Glutamatergic neuron (in vitro differentiated cells): ENCODE data around the gene PTPRN2. TPM values are rescaled to one million over a fixed set of nuclear protein-coding genes. Genes with fewer than 3 reads are reported as not detected.

Experiments used
- DNase-seq: peaks from one replicate; pipeline ENCODE4 v3.0.0; 2022
- H3K27ac Mint-ChIP-seq: one replicate; pipeline ENCODE4 v1.8.0; 2020; ENCODE audit warnings: mild to moderate bottlenecking, mixed read lengths, inconsistent platforms; ENCODE audit not compliant: unreplicated experiment
- H3K27me3 Mint-ChIP-seq: one replicate; pipeline ENCODE4 v1.8.0; 2020; ENCODE audit warnings: mild to moderate bottlenecking, moderate library complexity, mixed read lengths, inconsistent platforms; ENCODE audit not compliant: unreplicated experiment
- H3K36me3 Mint-ChIP-seq: one replicate; pipeline ENCODE4 v1.8.0; 2020; ENCODE audit warnings: mild to moderate bottlenecking, mixed read lengths, inconsistent platforms; ENCODE audit not compliant: unreplicated experiment
- H3K4me1 Mint-ChIP-seq: one replicate; pipeline ENCODE4 v1.8.0; 2020; ENCODE audit warnings: mild to moderate bottlenecking, low read depth, mixed read lengths, inconsistent platforms; ENCODE audit not compliant: unreplicated experiment
- H3K4me3 Mint-ChIP-seq: one replicate; pipeline ENCODE4 v1.8.0; 2020; ENCODE audit warnings: mild to moderate bottlenecking, mixed read lengths, inconsistent platforms; ENCODE audit not compliant: unreplicated experiment
- H3K9me3 Mint-ChIP-seq: one replicate; pipeline ENCODE4 v1.8.0; 2020; ENCODE audit warnings: mild to moderate bottlenecking, moderate library complexity, mixed read lengths, inconsistent platforms; ENCODE audit not compliant: unreplicated experiment
- total RNA-seq: library from RNA; stranded (reverse); fragmentation: NEBNext Ultra II Directional; extraction: Animal tissue kit (Norgen Biotek cat#: 25700); gene quantifications from one replicate; pipeline ENCODE4 v1.2.1, GENCODE V29; 2021; ENCODE audit not compliant: unreplicated experiment
- TF ChIP-seq, protein P1 (sequence below): fragments of 200-600 bp; sonication (generic); IDR thresholded peaks from one replicate; pipeline ENCODE4 v1.5.0; 2021; ENCODE audit not compliant: partially characterized antibody, unreplicated experiment

Gene PTPRN2
- total RNA-seq, 1 donor from 2014 or later = 49.0 TPM

- Mint-ChIP-seq H3K9me3 (peaks cover 9% of the 10 kb centered on the region), H3K36me3 (peaks cover 4% of the 10 kb centered on the region), H3K27me3 (peaks cover 3% of the 10 kb centered on the region), H3K27ac (no peak overlapping the region), H3K4me1 (peaks cover 21% of the 10 kb centered on the region), H3K4me3 (no peak overlapping the region)
- no peak for DNase-seq
- TF ChIP-seq, protein P1, sequence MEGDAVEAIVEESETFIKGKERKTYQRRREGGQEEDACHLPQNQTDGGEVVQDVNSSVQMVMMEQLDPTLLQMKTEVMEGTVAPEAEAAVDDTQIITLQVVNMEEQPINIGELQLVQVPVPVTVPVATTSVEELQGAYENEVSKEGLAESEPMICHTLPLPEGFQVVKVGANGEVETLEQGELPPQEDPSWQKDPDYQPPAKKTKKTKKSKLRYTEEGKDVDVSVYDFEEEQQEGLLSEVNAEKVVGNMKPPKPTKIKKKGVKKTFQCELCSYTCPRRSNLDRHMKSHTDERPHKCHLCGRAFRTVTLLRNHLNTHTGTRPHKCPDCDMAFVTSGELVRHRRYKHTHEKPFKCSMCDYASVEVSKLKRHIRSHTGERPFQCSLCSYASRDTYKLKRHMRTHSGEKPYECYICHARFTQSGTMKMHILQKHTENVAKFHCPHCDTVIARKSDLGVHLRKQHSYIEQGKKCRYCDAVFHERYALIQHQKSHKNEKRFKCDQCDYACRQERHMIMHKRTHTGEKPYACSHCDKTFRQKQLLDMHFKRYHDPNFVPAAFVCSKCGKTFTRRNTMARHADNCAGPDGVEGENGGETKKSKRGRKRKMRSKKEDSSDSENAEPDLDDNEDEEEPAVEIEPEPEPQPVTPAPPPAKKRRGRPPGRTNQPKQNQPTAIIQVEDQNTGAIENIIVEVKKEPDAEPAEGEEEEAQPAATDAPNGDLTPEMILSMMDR = no peak
These were observed 86.1 kb downstream of the PTPRN2 start for GRCh38 chr7:158501393-158502067.

DNA sequence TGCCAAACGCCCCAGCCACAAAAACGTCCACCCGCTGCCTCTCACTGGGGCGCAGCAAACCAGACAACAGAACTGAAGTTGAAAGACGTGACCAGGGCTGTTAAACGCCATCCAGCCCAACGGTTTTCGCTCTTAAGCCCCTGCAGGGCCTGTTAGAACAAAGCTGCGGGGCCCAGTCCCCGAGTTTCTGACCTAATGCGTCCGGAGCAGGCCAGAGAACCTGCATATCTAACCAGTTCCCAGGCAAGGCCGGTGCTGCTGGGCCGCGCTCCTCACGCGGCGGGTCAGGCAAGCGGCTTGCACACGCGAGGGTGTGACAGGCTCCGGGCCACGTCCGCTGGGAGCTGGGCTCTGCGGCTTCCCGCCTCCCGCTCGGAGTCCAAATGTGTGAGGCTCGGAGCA is 87.0 kb downstream of the PTPRN2 start:
- TF ChIP-seq, protein P1 = no peak
- Mint-ChIP-seq H3K9me3 (peaks cover 9% of the 10 kb centered on the region), H3K27ac (no peak overlapping the region), H3K36me3 (peaks cover 4% of the 10 kb centered on the region), H3K4me1 (peaks cover 21% of the 10 kb centered on the region), H3K4me3 (no peak overlapping the region), H3K27me3 (peaks cover 3% of the 10 kb centered on the region)
- no peak for DNase-seq

DNA sequence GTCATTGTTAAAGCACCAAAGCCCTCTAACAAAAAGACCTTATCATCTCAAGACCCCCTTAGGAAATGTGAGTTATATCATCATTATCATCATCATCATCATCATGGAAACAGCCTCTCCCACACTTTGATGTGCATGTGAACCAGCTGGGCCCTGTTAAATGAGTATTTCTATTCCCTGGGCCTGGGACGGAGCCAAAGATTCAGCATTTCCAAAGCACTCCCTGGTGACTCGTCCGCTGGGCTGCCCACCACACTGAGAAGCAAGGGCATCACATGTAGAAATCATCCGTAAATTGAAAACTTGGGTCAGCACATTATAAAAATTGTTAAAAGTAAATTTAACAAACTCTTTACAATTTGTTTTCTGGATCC is 88.6 kb downstream of the PTPRN2 start:
- Mint-ChIP-seq H3K27me3 (peaks cover 4% of the 10 kb centered on the region), H3K4me3 (no peak overlapping the region), H3K9me3 (peaks cover 8% of the 10 kb centered on the region), H3K4me1 (peaks cover 34% of the 10 kb centered on the region), H3K27ac (no peak overlapping the region), H3K36me3 (peaks cover 4% of the 10 kb centered on the region)
- TF ChIP-seq, protein P1 = no peak
- DNase-seq = no peak

DNA sequence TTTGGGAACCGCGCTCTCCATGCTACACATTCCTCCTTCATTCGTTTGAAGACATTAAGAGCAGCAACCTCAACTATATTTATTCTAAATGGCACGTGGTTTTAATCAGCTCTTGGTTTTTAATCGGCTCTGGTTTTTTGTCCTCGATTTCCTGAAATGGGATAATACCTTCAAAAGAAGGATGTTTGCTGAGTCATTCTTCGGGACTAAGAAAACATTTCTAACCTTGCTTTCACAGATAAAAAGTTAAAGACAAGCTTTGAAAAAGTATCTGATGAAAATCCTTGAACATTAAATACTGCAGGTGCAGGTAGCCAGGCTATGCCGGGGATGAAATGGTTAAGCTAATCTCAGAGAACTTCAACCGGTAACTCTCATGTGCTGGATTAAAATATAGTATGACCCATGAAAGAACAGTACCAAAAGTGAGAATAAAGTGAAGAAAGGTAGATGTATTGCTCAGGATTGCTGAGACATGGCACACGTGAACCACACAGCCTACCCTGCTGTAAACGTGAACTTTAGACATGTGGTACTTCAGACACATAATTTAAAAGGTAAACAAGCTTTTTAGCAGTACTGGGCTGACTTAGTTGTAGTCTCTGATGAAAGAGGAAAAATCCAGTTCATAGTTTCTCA is 89.1 kb downstream of the PTPRN2 start:
- no peak overlapping the region for H3K4me3 Mint-ChIP-seq

More for the DNA sequence above, 89.1 kb downstream of the PTPRN2 start:
- TF ChIP-seq, protein P1 = no peak
- peaks cover 34% of the 10 kb centered on the region for H3K4me1 Mint-ChIP-seq
- H3K9me3 Mint-ChIP-seq = peaks cover 8% of the 10 kb centered on the region
- H3K27ac Mint-ChIP-seq = no peak overlapping the region
- peaks cover 6% of the 10 kb centered on the region for H3K27me3 Mint-ChIP-seq
- no peak for DNase-seq
- peaks cover 4% of the 10 kb centered on the region for H3K36me3 Mint-ChIP-seq
